ENCODE results near the gene ABCC6. TPM values are rescaled to one million over a fixed set of nuclear protein-coding genes. Genes with fewer than 3 reads are reported as not detected.
"Not testable (repeated sequence)": the region's sequence is repeated elsewhere in the genome, so short reads cannot be mapped to it uniquely, and the experiment has no call there.

The ABCC6 gene
- total RNA-seq, 1 donor, result 2.6 TPM

GRCh38 chr16:16149710-16150116, 73.6 kb downstream of the ABCC6 start:
- TF ChIP-seq, protein P1, sequence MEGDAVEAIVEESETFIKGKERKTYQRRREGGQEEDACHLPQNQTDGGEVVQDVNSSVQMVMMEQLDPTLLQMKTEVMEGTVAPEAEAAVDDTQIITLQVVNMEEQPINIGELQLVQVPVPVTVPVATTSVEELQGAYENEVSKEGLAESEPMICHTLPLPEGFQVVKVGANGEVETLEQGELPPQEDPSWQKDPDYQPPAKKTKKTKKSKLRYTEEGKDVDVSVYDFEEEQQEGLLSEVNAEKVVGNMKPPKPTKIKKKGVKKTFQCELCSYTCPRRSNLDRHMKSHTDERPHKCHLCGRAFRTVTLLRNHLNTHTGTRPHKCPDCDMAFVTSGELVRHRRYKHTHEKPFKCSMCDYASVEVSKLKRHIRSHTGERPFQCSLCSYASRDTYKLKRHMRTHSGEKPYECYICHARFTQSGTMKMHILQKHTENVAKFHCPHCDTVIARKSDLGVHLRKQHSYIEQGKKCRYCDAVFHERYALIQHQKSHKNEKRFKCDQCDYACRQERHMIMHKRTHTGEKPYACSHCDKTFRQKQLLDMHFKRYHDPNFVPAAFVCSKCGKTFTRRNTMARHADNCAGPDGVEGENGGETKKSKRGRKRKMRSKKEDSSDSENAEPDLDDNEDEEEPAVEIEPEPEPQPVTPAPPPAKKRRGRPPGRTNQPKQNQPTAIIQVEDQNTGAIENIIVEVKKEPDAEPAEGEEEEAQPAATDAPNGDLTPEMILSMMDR (IDR thresholded peaks at IDR 0.05; ENCODE audit: insufficient read depth, low read depth, low read length), result no peak
- no peak for DNase-seq (ENCODE audit: low read depth)
- no peak overlapping the region for H3K4me3 ChIP-seq (ENCODE audit: low read depth, low read length)

DNA sequence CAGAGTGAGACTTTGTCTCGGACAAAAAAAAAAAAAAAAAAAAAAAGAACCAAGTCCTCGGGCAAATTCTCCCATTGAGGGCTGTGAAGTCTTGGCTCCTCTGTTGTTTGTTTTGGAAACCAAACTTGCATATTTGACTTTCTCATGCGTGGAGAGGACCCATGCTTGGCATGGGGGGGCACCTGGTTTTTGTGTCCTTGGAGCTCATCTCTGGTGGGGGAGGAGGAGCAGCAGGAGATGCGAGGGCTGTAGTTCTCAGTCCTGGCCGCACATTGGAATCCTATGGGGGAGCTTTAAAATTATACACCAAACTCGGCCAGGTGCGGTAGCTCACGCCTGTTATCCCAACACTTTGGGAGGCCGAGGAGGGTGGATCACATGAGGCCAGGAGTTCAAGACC, 74.5 kb downstream of the ABCC6 start:
- no peak overlapping the region for H3K4me3 ChIP-seq (ENCODE audit: low read depth, low read length)
- DNase-seq (ENCODE audit: low read depth), result no peak
- TF ChIP-seq, protein P1 (IDR thresholded peaks at IDR 0.05; ENCODE audit: insufficient read depth, low read depth, low read length), result no peak

DNA sequence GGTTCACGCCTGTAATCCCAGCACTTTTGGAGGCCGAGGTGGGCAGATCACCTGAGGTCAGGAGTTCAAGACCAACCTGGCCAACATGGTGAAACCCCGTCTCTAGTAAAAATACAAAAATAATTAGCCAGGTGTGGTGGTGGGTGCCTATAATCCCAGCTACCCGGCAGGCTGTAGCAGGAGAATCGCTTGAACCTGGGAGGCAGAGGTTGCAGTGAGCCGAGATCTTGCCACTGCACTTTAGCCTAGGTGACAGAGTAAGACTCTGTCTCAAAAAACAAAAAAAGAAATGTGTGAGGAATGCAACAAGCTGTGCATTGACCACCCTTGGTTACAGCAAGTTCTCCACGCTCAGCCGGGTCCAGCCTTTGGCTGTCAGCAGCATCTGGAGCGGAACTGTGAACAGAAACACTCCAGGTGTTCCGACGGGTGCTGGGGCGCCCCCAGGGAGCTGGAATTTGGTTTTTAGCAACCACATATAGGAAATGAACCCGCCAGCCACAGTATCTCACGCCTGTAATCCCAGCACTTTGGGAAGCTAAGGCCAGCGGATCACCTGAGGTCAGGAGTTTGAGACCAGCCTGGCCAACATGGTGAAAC, 75.2 kb downstream of the ABCC6 start:
- DNase-seq (ENCODE audit: low read depth); H3K4me3 ChIP-seq (ENCODE audit: low read depth, low read length): not testable (repeated sequence)

DNA sequence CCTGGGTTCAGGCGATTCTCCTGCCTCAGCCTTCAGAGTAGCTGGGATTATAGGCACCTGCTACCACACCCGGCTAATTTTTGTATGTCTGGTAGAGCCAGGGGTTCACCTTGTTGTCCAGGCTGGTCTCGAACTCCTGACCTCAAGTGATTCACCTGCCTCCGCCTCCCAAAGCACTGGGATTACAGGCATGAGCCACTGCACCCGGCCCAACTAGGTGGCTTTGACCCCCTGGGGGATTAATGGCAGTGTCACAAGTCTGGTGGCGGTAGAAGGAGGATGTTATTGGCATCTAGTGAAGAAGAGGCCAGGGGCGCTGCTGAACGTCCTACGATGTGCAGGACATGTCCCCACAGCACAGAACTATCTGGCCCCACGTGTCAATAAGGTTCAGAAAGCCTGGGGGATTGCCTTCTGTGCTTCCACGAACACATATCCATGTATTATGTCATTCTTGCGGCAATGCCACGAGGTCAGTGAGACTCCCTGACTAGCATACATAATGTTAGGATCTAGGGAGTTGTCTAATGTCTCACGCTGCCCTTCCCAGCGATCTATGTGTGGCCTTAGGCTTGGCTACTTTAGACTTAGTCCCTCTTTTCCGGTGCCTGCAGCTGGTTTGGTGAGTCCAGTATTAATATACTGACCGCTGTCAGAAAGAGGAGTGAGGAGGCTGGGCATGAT, 75.8 kb downstream of the ABCC6 start:
- H3K4me3 ChIP-seq (ENCODE audit: low read depth, low read length), result no peak overlapping the region
- no peak for DNase-seq (ENCODE audit: low read depth)
- TF ChIP-seq, protein P1 (IDR thresholded peaks at IDR 0.05; ENCODE audit: insufficient read depth, low read depth, low read length), result no peak

- TF ChIP-seq, protein P1 (IDR thresholded peaks at IDR 0.05; ENCODE audit: insufficient read depth, low read depth, low read length), result no peak
- no peak for DNase-seq (ENCODE audit: low read depth)
These were observed 76.6 kb downstream of the ABCC6 start for GRCh38 chr16:16146380-16147315.

DNA sequence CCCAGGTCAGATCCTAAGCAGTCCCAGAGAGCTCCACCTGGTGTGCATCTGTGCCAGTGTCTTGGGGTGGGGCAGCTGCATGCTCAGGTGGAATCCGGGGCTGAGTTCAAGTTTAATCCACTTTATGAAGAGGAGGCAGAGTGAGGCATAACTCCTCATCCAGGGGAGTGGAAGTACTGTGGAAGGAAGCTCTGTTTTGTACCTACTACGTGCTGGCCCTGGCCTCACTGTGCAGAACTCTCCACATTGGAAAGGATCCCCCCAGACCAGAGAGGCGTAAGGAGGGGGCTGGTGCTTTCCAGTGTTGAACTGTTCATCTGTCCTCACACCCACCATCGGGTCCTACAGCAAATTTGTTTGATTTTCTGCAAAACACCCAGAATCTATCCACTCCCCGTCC, 78.0 kb downstream of the ABCC6 start:
- no peak for DNase-seq (ENCODE audit: low read depth)
- TF ChIP-seq, protein P1 (IDR thresholded peaks at IDR 0.05; ENCODE audit: insufficient read depth, low read depth, low read length), result no peak
- no peak overlapping the region for H3K4me3 ChIP-seq (ENCODE audit: low read depth, low read length)

More at GRCh38 chr16:16146380-16147315, 76.6 kb downstream of the ABCC6 start:
- H3K4me3 ChIP-seq (ENCODE audit: low read depth, low read length), result no peak overlapping the region

DNA sequence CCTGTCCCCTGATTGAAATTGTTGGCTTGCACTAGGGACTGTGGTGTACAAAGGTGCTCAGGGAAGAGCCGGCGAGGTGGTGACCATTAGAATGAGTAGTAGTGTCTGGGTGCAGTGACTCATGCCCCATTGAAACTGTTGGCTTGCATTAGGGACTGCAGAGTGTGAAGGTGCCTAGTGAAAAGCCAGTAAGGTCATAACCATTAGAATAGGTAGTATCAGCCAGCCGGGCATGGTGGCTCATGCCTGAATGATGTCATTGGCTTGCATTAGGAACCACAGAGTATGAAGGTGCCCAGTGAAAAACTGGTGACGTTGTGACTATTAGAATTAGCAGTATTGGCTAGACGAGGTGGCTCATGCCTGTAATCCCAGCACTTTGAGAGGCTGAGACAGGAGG, 78.9 kb downstream of the ABCC6 start:
- H3K4me3 ChIP-seq (ENCODE audit: low read depth, low read length), result no peak overlapping the region
- TF ChIP-seq, protein P1 (IDR thresholded peaks at IDR 0.05; ENCODE audit: insufficient read depth, low read depth, low read length), result no peak
- DNase-seq (ENCODE audit: low read depth), result no peak

Data from fibroblast of villous mesenchyme (primary cell).